B cell (primary cell): Measurements from ENCODE around the gene RBM17. TPM values are rescaled to one million over a fixed set of nuclear protein-coding genes. Genes with fewer than 3 reads are reported as not detected.
"Not testable (repeated sequence)": the region's sequence is repeated elsewhere in the genome, so short reads cannot be mapped to it uniquely, and the experiment has no call there.

Source experiments
- ATAC-seq: fragments of 200-7000 bp; cut with Tn5 transposase; one replicate; pipeline ENCODE4 v1.10.0; 2021; ENCODE audit warnings: low read depth, mild to moderate bottlenecking, moderate number of reproducible peaks, moderate library complexity
- CTCF ChIA-PET: fragments of 350-600 bp; sonication (Branson Sonifier 250); formaldehyde crosslinking; loops from one replicate; lab custom pipeline; 2021; ENCODE audit warnings: antibody characterized with exemption, inconsistent platforms; lab: Charles Lee
- POLR2A ChIA-PET: fragments of 350-600 bp; sonication (Branson Sonifier 250); formaldehyde crosslinking; loops from one replicate; lab custom pipeline; 2021; ENCODE audit warnings: antibody characterized with exemption; lab: Charles Lee
- DNase-seq: peaks from one replicate; pipeline ENCODE4 v3.0.0; 2013
- H2AFZ ChIP-seq: 2 replicates; pipeline ENCODE4 v1.6.1; 2012; ENCODE audit warnings: mild to moderate bottlenecking, low read depth, low read length; ENCODE audit not compliant: insufficient read depth, poor library complexity, severe bottlenecking
- H3K27ac ChIP-seq, 2 donors: 1 replicate in 1 of 2; 2 replicates in 1 of 2; pipeline ENCODE4 v1.5.1; 2012 to 2013; ENCODE audit warnings: low read length in 2 of 2, mild to moderate bottlenecking in 2 of 2, moderate library complexity in 1 of 2
- H3K27me3 ChIP-seq, 4 experiments: fragments of 200-600 bp in 1 of 4; sonication (generic) in 1 of 4; replicated peaks in 1 of 4; 1 replicate in 2 of 4; 2 replicates in 2 of 4; pipeline versions ENCODE4 v1.6.1 to v1.7.0; 2013 to 2016; ENCODE audit warnings: low read length in 3 of 4, mild to moderate bottlenecking in 2 of 4, mixed read lengths in 1 of 4, moderate library complexity in 1 of 4; ENCODE audit not compliant: insufficient read depth in 4 of 4, control insufficient read depth in 3 of 4; ENCODE audit errors: control extremely low read depth in 1 of 4
- H3K36me3 ChIP-seq, 2 experiments: replicated peaks in 1 of 2; 1 replicate in 1 of 2; 2 replicates in 1 of 2; pipeline versions ENCODE4 v1.6.1 to v1.7.1; 2013; ENCODE audit warnings: low read length in 1 of 2; ENCODE audit not compliant: insufficient read depth in 2 of 2, control insufficient read depth in 1 of 2; ENCODE audit errors: control extremely low read depth in 1 of 2, extremely low read depth in 1 of 2
- H3K4me1 ChIP-seq, 2 donors: fragments of 200-600 bp in 1 of 2; sonication (generic) in 1 of 2; 1 replicate in 1 of 2; 2 replicates in 1 of 2; pipeline versions ENCODE4 v1.5.1 to v1.6.1; 2013 to 2017; ENCODE audit warnings: low read length in 2 of 2; ENCODE audit not compliant: control insufficient read depth in 2 of 2, insufficient read depth in 2 of 2
- H3K4me2 ChIP-seq: replicated peaks from 2 replicates; pipeline ENCODE3; 2012; ENCODE audit warnings: mild to moderate bottlenecking, low read depth, low read length; ENCODE audit not compliant: poor library complexity, severe bottlenecking
- H3K4me3 ChIP-seq, 5 experiments: fragments of 200-600 bp in 1 of 5; sonication (generic) in 1 of 5; 1 replicate in 3 of 5; 2 replicates in 2 of 5; pipeline versions ENCODE4 v1.5.1 to v1.7.0; 2011 to 2016; ENCODE audit warnings: low read length in 4 of 5, mild to moderate bottlenecking in 4 of 5, low read depth in 2 of 5, control low read depth in 1 of 5, moderate library complexity in 1 of 5; ENCODE audit not compliant: insufficient read depth in 1 of 5; ENCODE audit errors: control extremely low read depth in 1 of 5, extremely low read depth in 1 of 5
- H3K79me2 ChIP-seq: fragments of 200-600 bp; sonication (generic); one replicate; pipeline ENCODE4 v1.6.0; 2016; ENCODE audit warnings: low read length; ENCODE audit not compliant: control insufficient read depth, insufficient read depth
- H3K9ac ChIP-seq: fragments of 200-600 bp; sonication (generic); 2 replicates; pipeline ENCODE4 v1.6.1; 2017; ENCODE audit warnings: mild to moderate bottlenecking, low read length, moderate library complexity
- H3K9me3 ChIP-seq, 3 donors: one replicate each; pipeline versions ENCODE4 v1.6.1 to v1.7.1; 2013; ENCODE audit warnings: low read length in 2 of 3; ENCODE audit not compliant: control insufficient read depth in 2 of 3, insufficient read depth in 1 of 3; ENCODE audit errors: control extremely low read depth in 1 of 3
- H4K20me1 ChIP-seq: 2 replicates; pipeline ENCODE4 v1.6.0; 2012; ENCODE audit warnings: mild to moderate bottlenecking, low read length; ENCODE audit not compliant: insufficient read depth, control insufficient read depth, poor library complexity, severe bottlenecking
- H3K27ac Mint-ChIP-seq: one replicate; pipeline ENCODE4 v1.8.0; 2021; ENCODE audit warnings: mixed read lengths
- H3K27me3 Mint-ChIP-seq: one replicate; pipeline ENCODE4 v1.8.0; 2021; ENCODE audit warnings: mixed read lengths
- H3K4me1 Mint-ChIP-seq: one replicate; pipeline ENCODE4 v1.8.0; 2021; ENCODE audit warnings: mixed read lengths
- H3K4me3 Mint-ChIP-seq: one replicate; pipeline ENCODE4 v1.8.0; 2021; ENCODE audit warnings: mixed read lengths
- H3K9me3 Mint-ChIP-seq: one replicate; pipeline ENCODE4 v1.8.0; 2022; ENCODE audit warnings: mixed read lengths; ENCODE audit not compliant: insufficient read depth
- EZH2 ChIP-seq: IDR thresholded peaks from 2 replicates; pipeline ENCODE4 v1.6.1; 2012; ENCODE audit warnings: borderline replicate concordance, low read depth, mild to moderate bottlenecking, moderate library complexity, low read length; ENCODE audit not compliant: insufficient read depth, poor library complexity, severe bottlenecking
- WGBS: methylation state at CpG from one replicate; pipeline ENCODE4 v1.1.5; 2013; ENCODE audit warnings: missing lambda C conversion rate; ENCODE audit not compliant: insufficient coverage; 5-methylcytosine and 5-hydroxymethylcytosine counted together
- intact Hi-C: fragments of 100-400 bp; cut with micrococcal nuclease; formaldehyde crosslinking; loops from one replicate; pipeline ENCODE4 v1.10.0; 2022
- polyA plus RNA-seq: library from polyadenylated mRNA; depleted of rRNA; stranded (reverse); fragments of >200 nt; gene quantifications from 2 replicates; pipeline ENCODE4 v1.2.3, GENCODE V29; 2012
- total RNA-seq, 2 donors: library from RNA; stranded (reverse); fragments of 120-200 nt in 1 of 2; gene quantifications; 1 replicate in 1 of 2; 2 replicates in 1 of 2; pipeline versions ENCODE4 v1.2.3 to v1.2.4, GENCODE V29; 2013 to 2022
- TF ChIP-seq, protein P1 (sequence below): fragments of 200-600 bp; IDR thresholded peaks from one replicate; pipeline ENCODE4 v1.8.0; 2022; ENCODE audit warnings: antibody characterized with exemption, mild to moderate bottlenecking

RBM17 gene
- total and polyA plus RNA-seq, 2 donors (not counting 1 experiment from before 2014, with no cell fraction given): 34.7 to 168 TPM

DNA sequence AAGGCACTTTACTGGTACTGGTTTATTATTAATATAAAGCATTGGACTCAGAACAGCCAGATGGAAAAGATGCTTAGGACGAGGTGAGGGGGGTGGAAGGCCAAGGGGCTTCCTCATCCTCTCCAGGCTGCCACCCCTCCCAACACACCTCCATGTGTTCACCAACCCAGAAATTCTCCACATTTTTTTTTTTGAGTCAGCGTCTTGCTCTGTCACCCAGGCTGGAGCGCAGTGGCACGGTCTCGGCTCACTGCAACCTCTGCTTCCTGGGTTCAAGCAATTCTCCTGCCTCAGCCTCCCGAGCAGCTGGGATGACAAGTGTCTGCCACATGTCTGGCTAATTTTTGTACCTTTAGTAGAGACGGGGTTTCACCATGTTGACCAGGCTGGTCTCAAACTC, 53.4 kb downstream of the RBM17 start:
- H3K4me3 Mint-ChIP-seq: peak overlapping the region; percentile 16
- not testable (repeated sequence) for H3K4me3 ChIP-seq, H3K4me2 ChIP-seq, DNase-seq, H3K36me3 ChIP-seq, H3K27ac ChIP-seq, H3K27ac Mint-ChIP-seq, H2AFZ ChIP-seq, H3K79me2 ChIP-seq, H3K9ac ChIP-seq, H3K9me3 Mint-ChIP-seq, H3K9me3 ChIP-seq, ATAC-seq
- 87% methylated on average over 7 of the region's 7 CpGs for WGBS
- intact Hi-C loops: loop anchor here (5.0 kb wide), 1 partner anchor 1645 kb away; the partner anchor contains the start of genes ATP5F1C and KIN
- ChIA-PET POLR2A (interaction anchor here (0.6 kb wide), 1 partner anchor 96 kb away, joined by 4 read pairs; no protein-coding TSS in a partner anchor), CTCF (interaction anchor here (1.1 to 1.2 kb wide), 2 partner anchors 9 to 52 kb away, joined by 3 to 4 read pairs; no protein-coding TSS in a partner anchor)
- Histone ChIP-seq H3K4me1 (peaks cover 17 to 36% of the 10 kb centered on the region in 2 donors), H4K20me1 (peaks cover 12% of the 10 kb centered on the region), H3K27me3 (peaks cover 0 to 25% (median 8%) of the 10 kb centered on the region in 4 experiments)
- H3K4me1 Mint-ChIP-seq: peaks cover 37% of the 10 kb centered on the region
- peaks cover 20% of the 10 kb centered on the region for H3K27me3 Mint-ChIP-seq

DNA sequence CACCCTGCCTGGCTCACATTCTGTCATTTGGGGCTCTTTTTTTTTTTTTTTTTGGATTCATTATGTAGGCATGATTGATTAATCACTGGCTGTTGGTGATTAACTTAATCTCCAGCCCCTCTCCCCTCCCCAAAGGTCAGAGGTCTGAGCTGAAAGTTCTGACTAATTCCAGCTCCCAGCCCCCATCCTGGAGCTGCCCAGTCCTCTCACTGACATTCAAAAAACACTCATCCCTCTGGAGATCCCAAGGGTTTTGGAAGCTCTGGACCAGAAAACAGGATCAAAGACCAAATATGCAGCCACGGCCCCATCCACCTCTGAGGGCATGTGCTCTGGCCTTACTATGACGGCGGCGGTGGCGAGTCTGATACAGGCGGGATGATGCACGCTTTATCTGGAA, 53.8 kb downstream of the RBM17 start:
- H3K27me3 ChIP-seq: peaks cover 0 to 25% (median 7%) of the 10 kb centered on the region in 4 experiments
- POLR2A ChIA-PET: no interaction called here

More for the DNA sequence above, 53.8 kb downstream of the RBM17 start:
- intact Hi-C loops: loop anchor here (5.0 kb wide), 1 partner anchor 1645 kb away; the partner anchor contains the start of genes ATP5F1C and KIN
- Histone ChIP-seq H3K4me1 (peaks cover 17 to 37% of the 10 kb centered on the region in 2 donors), H3K36me3 (no peaks in the 10 kb centered on the region), H3K4me3 (no peak overlapping the region), H4K20me1 (peaks cover 12% of the 10 kb centered on the region), H3K9ac (no peak overlapping the region), H2AFZ (no peak overlapping the region), H3K79me2 (peaks cover 14% of the 10 kb centered on the region), H3K27ac (no peak overlapping the region), H3K9me3 (no peaks in the 10 kb centered on the region), H3K4me2 (no peak overlapping the region)
- H3K27ac Mint-ChIP-seq: no peak overlapping the region
- no peak for DNase-seq
- H3K27me3 Mint-ChIP-seq: peaks cover 18% of the 10 kb centered on the region
- no peaks in the 10 kb centered on the region for H3K9me3 Mint-ChIP-seq
- no peak for TF ChIP-seq EZH2
- TF ChIP-seq, protein P1, sequence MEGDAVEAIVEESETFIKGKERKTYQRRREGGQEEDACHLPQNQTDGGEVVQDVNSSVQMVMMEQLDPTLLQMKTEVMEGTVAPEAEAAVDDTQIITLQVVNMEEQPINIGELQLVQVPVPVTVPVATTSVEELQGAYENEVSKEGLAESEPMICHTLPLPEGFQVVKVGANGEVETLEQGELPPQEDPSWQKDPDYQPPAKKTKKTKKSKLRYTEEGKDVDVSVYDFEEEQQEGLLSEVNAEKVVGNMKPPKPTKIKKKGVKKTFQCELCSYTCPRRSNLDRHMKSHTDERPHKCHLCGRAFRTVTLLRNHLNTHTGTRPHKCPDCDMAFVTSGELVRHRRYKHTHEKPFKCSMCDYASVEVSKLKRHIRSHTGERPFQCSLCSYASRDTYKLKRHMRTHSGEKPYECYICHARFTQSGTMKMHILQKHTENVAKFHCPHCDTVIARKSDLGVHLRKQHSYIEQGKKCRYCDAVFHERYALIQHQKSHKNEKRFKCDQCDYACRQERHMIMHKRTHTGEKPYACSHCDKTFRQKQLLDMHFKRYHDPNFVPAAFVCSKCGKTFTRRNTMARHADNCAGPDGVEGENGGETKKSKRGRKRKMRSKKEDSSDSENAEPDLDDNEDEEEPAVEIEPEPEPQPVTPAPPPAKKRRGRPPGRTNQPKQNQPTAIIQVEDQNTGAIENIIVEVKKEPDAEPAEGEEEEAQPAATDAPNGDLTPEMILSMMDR: no peak
- ATAC-seq: no peak
- peaks cover 42% of the 10 kb centered on the region for H3K4me1 Mint-ChIP-seq
- peak overlapping the region; percentile 80 for H3K4me3 Mint-ChIP-seq
- CTCF ChIA-PET: interaction anchor here (0.9 to 1.2 kb wide), 4 partner anchors 9 to 263 kb away, joined by 3 to 4 read pairs (median 4); no protein-coding TSS in a partner anchor
- 93% methylated on average over 7 of the region's 7 CpGs for WGBS
